ENCODE measurements around the gene MBNL1.

DNA sequence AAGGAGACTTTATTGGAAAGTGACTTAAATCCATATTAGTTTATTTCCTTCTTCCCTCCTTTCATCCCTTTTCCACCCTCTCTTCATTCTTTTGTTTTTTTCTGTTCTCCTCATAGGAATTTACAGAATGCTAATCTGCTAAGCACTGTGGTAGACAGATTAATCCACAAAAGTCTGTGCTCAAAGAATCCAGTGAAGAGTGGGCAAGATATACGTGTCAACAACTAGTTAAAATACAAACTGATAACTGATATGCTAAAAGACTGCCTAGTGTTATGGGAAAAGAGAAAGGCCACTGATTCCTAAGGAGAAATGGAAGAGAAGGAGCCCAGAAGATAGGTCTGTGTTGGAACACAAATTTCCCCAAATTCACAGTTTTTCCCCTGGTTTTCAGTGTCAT, 202.2 kb downstream of the MBNL1 start:
- no peak for TF ChIP-seq ZNF384 (IDR thresholded peaks at IDR 0.05)
- no peak for TF ChIP-seq SUZ12 (IDR thresholded peaks at IDR 0.05)
- no peak for TF ChIP-seq NFRKB (IDR thresholded peaks at IDR 0.05)
- no peak for TF ChIP-seq SP1 (IDR thresholded peaks at IDR 0.05)
- no peak for TF ChIP-seq ELF4 (IDR thresholded peaks at IDR 0.05)

All from HEK293T (cell line).